Gastroesophageal sphincter (tissue), 4 donors: ENCODE measurements around the gene APLP2. TPM values are rescaled to one million over a fixed set of nuclear protein-coding genes. Genes with fewer than 3 reads are reported as not detected.

Experiments
- ATAC-seq: fragments of 150-250 bp; one replicate; pipeline ENCODE4 v1.9.1; 2016; ENCODE audit warnings: mild to moderate bottlenecking, moderate library complexity
- H3K27ac ChIP-seq, 4 donors: fragments of 200-600 bp; sonication (generic) in 3 of 4; 1 replicate in 3 of 4; 2 replicates in 1 of 4; pipeline ENCODE4 v1.5.1; 2016 to 2019
- H3K27me3 ChIP-seq: fragments of 200-600 bp; sonication (generic); one replicate; pipeline ENCODE4 v1.5.1; 2019
- H3K36me3 ChIP-seq, 2 donors: fragments of 200-600 bp; sonication (generic); one replicate each; pipeline ENCODE4 v1.5.1; 2019; ENCODE audit warnings: control low read depth in 1 of 2
- H3K4me1 ChIP-seq, 3 donors: fragments of 200-600 bp; sonication (generic); 1 replicate in 2 of 3; 2 replicates in 1 of 3; pipeline ENCODE4 v1.5.1; 2016 to 2019; ENCODE audit warnings: control low read depth in 2 of 3
- H3K4me3 ChIP-seq, 2 donors: fragments of 200-600 bp; sonication (generic); one replicate each; pipeline ENCODE4 v1.5.1; 2019; ENCODE audit warnings: mild to moderate bottlenecking in 1 of 2, moderate library complexity in 1 of 2
- H3K9me3 ChIP-seq, 3 donors: fragments of 200-600 bp; sonication (generic); one replicate each; pipeline ENCODE4 v1.5.1; 2017 to 2019; ENCODE audit warnings: control low read depth in 2 of 3
- CTCF ChIP-seq, 4 experiments: fragments of 200-600 bp in 2 of 4; fragments of 450-650 bp in 2 of 4; sonication (generic) in 1 of 4; IDR thresholded peaks; one replicate each; pipeline ENCODE4 v1.5.1; 2017 to 2019; ENCODE audit warnings: antibody characterized with exemption in 4 of 4, mild to moderate bottlenecking in 2 of 4, moderate library complexity in 2 of 4
- EP300 ChIP-seq: sonication (generic); formaldehyde crosslinking; IDR thresholded peaks from one replicate; pipeline ENCODE4 v1.6.1; 2017; ENCODE audit warnings: antibody characterized with exemption, mild to moderate bottlenecking
- POLR2A ChIP-seq, 2 donors: fragments of 450-650 bp; IDR thresholded peaks; one replicate each; pipeline ENCODE4 v1.6.1; 2017; ENCODE audit warnings: antibody characterized with exemption in 2 of 2, mild to moderate bottlenecking in 2 of 2, moderate library complexity in 1 of 2
- POLR2AphosphoS5 ChIP-seq: sonication (generic); formaldehyde crosslinking; IDR thresholded peaks from one replicate; pipeline ENCODE4 v1.6.1; 2017; ENCODE audit warnings: antibody characterized with exemption
- whole genome bisulfite sequencing, 2 donors: methylation state at CpG; one replicate each; pipeline ENCODE4 v1.1.5; 2018; ENCODE audit warnings: low coverage in 1 of 2; 5-methylcytosine and 5-hydroxymethylcytosine counted together
- total RNA-seq, 4 donors: library from RNA; depleted of rRNA; stranded (reverse); fragments of >200 nt; gene quantifications; one replicate each; pipeline ENCODE4 v1.1.0, GENCODE V29; 2016

Gene APLP2
- total RNA-seq, 4 donors from 2014 or later, result 386 to 533 (median 452) TPM

GRCh38 chr11:130099356-130099755 is 29.7 kb downstream of the APLP2 start:
- Histone ChIP-seq H3K4me3 (no peak overlapping the region), H3K4me1 (peaks cover 19 to 93% (median 30%) of the 10 kb centered on the region in 3 donors), H3K9me3 (no peaks in the 10 kb centered on the region), H3K36me3 (no peaks in the 10 kb centered on the region), H3K27me3 (no peaks in the 10 kb centered on the region), H3K27ac (no peak overlapping the region)
- WGBS, 2 donors, result 9 to 34% methylated on average over 2 of the region's 2 CpGs
- ATAC-seq, result no peak
- TF ChIP-seq EP300, result no peak
- TF ChIP-seq POLR2AphosphoS5, result no peak
- no peak for TF ChIP-seq CTCF (IDR thresholded peaks at IDR 0.05)
- TF ChIP-seq POLR2A (IDR thresholded peaks at IDR 0.05), result no peak

- no peak for ATAC-seq
- TF ChIP-seq POLR2A (IDR thresholded peaks at IDR 0.05), result no peak
- no peak for TF ChIP-seq EP300
- no peak for TF ChIP-seq CTCF (IDR thresholded peaks at IDR 0.05)
- no peak for TF ChIP-seq POLR2AphosphoS5
- Histone ChIP-seq H3K4me1 (peaks cover 19 to 86% (median 30%) of the 10 kb centered on the region in 3 donors), H3K27ac (no peak overlapping the region), H3K4me3 (no peak overlapping the region), H3K27me3 (no peaks in the 10 kb centered on the region), H3K36me3 (no peaks in the 10 kb centered on the region), H3K9me3 (no peaks in the 10 kb centered on the region)
- 41 to 55% methylated on average over 5 of the region's 5 CpGs for WGBS, 2 donors
Measured at GRCh38 chr11:130100381-130101095, 30.8 kb downstream of the APLP2 start.

GRCh38 chr11:130101661-130102060 is 32.0 kb downstream of the APLP2 start:
- Histone ChIP-seq H3K4me1 (peaks cover 19 to 75% (median 30%) of the 10 kb centered on the region in 3 donors), H3K27me3 (no peaks in the 10 kb centered on the region), H3K9me3 (no peaks in the 10 kb centered on the region), H3K27ac (peak overlapping the region in 1 of 4 donors; percentile 56), H3K4me3 (no peak overlapping the region), H3K36me3 (no peaks in the 10 kb centered on the region)
- no peak for TF ChIP-seq POLR2AphosphoS5
- no peak for TF ChIP-seq CTCF (IDR thresholded peaks at IDR 0.05)
- TF ChIP-seq EP300, result no peak
- TF ChIP-seq POLR2A (IDR thresholded peaks at IDR 0.05), result no peak
- no peak for ATAC-seq
- WGBS, 2 donors, result 27 to 48% methylated on average over 5 of the region's 5 CpGs

- H3K27ac ChIP-seq, result peak overlapping the region in 3 of 4 donors; percentile 41 to 63 (median 56)
- TF ChIP-seq POLR2AphosphoS5 (peak; percentile 66), POLR2A (IDR thresholded peaks at IDR 0.05) (no peak)
- no peak overlapping the region for H3K4me3 ChIP-seq
- H3K4me1 ChIP-seq, result peaks cover 19 to 67% (median 30%) of the 10 kb centered on the region in 3 donors
- no peaks in the 10 kb centered on the region for H3K27me3 ChIP-seq
- H3K9me3 ChIP-seq, result no peaks in the 10 kb centered on the region
- 68 to 78% methylated on average over 8 to 9 of the region's 9 CpGs for WGBS, 2 donors
- ATAC-seq, result peak; percentile 55
- no peaks in the 10 kb centered on the region for H3K36me3 ChIP-seq
Measured at GRCh38 chr11:130102301-130103249, 32.9 kb downstream of the APLP2 start.

GRCh38 chr11:130103296-130103814 is 33.7 kb downstream of the APLP2 start:
- no peak overlapping the region for H3K4me3 ChIP-seq
- no peaks in the 10 kb centered on the region for H3K9me3 ChIP-seq
- H3K27me3 ChIP-seq, result no peaks in the 10 kb centered on the region
- 3% methylated on average over 5 of the region's 5 CpGs for WGBS, 2 donors
- TF ChIP-seq POLR2A (IDR thresholded peaks at IDR 0.05), result no peak
- peak; percentile 14 for TF ChIP-seq POLR2AphosphoS5
- H3K36me3 ChIP-seq, result no peaks in the 10 kb centered on the region
- ATAC-seq, result peak; percentile 48
- H3K4me1 ChIP-seq, result peaks cover 19 to 62% (median 30%) of the 10 kb centered on the region in 3 donors
- H3K27ac ChIP-seq, result peak overlapping the region in 3 of 4 donors; percentile 41 to 63 (median 56)
